AG10803 (cell line): Measurements from ENCODE around the gene TRIM38.

Source experiments
- DNase-seq: peaks from one replicate; pipeline ENCODE4 v3.0.0; 2010; ENCODE audit warnings: low read depth
- H3K4me3 ChIP-seq: 2 replicates; pipeline ENCODE4 v1.5.1; 2011; ENCODE audit warnings: mild to moderate bottlenecking, low read length, control low read depth
- CTCF ChIP-seq: conservative IDR thresholded peaks from 2 replicates; pipeline ENCODE4 v1.5.1; 2011; ENCODE audit warnings: mild to moderate bottlenecking, low read length, control low read depth, inconsistent platforms

Gene TRIM38

GRCh38 chr6:26029570-26029856 is 66.9 kb downstream of the TRIM38 start:
- TF ChIP-seq CTCF = no peak
- no peak overlapping the region for H3K4me3 ChIP-seq
- DNase-seq = no peak

- DNase-seq = no peak
- H3K4me3 ChIP-seq = no peak overlapping the region
- TF ChIP-seq CTCF = no peak
These were observed 67.5 kb downstream of the TRIM38 start for GRCh38 chr6:26029857-26030653.

GRCh38 chr6:26030716-26031115 is 68.1 kb downstream of the TRIM38 start:
- H3K4me3 ChIP-seq = no peak overlapping the region
- no peak for DNase-seq
- no peak for TF ChIP-seq CTCF

- H3K4me3 ChIP-seq = peak overlapping the region; percentile 73
- TF ChIP-seq CTCF = no peak
- no peak for DNase-seq
These were observed 68.6 kb downstream of the TRIM38 start for GRCh38 chr6:26031151-26031594.

- DNase-seq = peak; percentile 93
- peak; percentile 38 for TF ChIP-seq CTCF
- H3K4me3 ChIP-seq = peak overlapping the region; percentile 73
These were observed 69.2 kb downstream of the TRIM38 start for GRCh38 chr6:26031595-26032339.

- peak overlapping the region; percentile 73 for H3K4me3 ChIP-seq
- TF ChIP-seq CTCF = no peak
- peak; percentile 85 for DNase-seq
These were observed 69.9 kb downstream of the TRIM38 start for GRCh38 chr6:26032340-26033084.
